ENCODE measurements around the gene C3orf33. TPM values are rescaled to one million over a fixed set of nuclear protein-coding genes. Genes with fewer than 3 reads are reported as not detected.

C3orf33 gene
- total and polyA plus RNA-seq, 2 of the 13 experiments (the other 11 are each of a cell fraction or from before 2014, with no cell fraction given): 9.2 to 12.6 TPM

DNA sequence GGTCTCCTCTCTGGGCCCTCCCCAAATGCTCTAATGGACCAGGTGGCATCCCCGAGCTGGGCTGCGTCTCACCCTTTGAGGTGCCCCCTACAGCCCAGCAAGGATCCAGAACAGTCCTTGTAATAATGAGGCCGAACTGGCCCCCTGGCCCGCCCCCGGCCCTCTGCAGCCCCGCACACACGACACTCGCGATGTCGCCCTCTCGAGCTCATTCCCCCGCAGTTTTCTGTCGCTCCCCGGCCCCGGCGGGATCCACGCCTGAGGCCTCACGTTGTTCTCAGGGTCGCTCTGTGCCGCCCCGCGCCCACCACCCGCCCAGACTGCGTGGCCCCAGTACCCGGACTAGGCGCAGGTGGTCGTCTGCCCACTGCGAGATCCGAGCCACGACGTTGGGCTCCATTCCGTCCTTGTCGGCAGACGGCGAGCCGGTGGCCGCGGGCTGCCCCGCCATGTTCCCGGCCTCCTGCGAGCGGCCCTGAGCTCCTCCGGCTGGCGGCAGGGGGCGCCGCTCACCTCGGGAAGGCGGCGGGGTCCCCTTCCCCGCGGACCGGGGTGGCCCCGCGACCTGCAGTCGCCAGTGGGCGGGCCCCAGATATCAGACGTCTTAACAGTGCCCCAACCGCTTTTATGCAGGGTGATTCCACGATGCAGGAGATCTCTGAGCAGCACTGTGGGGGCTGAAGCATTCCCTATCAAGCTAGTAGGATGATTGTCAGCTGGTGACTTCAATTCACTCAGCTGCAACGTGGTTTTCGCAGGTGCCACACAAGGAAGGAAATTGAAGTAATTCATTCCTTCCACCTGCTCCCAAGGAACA lies at the start of gene C3orf33 (continued):
- TF ChIP-seq SRSF1 (optimal IDR thresholded peaks at IDR 0.05; ENCODE audit: low read depth, low read length): peak; percentile 59
- TF ChIP-seq ZC3H13 (CRISPR knock-in tag; IDR thresholded peaks at IDR 0.05): no peak
- no peak for TF ChIP-seq CSRNP2 (CRISPR knock-in tag; conservative IDR thresholded peaks at IDR 0.05; ENCODE audit: low read depth)
- peak; percentile 63; the same call in 1 of the 2 replicates for TF ChIP-seq TOPORS (CRISPR knock-in tag; IDR thresholded peaks at IDR 0.05)
- TF ChIP-seq ZNF292 (CRISPR knock-in tag; IDR thresholded peaks at IDR 0.05; ENCODE audit: borderline replicate concordance, low read depth): peak; percentile 54
- peak; percentile 94; the same call in 1 of the 2 replicates for TF ChIP-seq HES4 (CRISPR knock-in tag; IDR thresholded peaks at IDR 0.05; ENCODE audit: borderline replicate concordance)
- TF ChIP-seq ATF6 (CRISPR knock-in tag; conservative IDR thresholded peaks at IDR 0.05): no peak
- no peak for TF ChIP-seq TBL1XR1 (IDR thresholded peaks at IDR 0.05; ENCODE audit: borderline replicate concordance, low read length, partially characterized antibody)
- peak; percentile 72; the same call in 1 of the 2 replicates for TF ChIP-seq SAP130 (CRISPR knock-in tag; IDR thresholded peaks at IDR 0.05; ENCODE audit: low read depth)
- TF ChIP-seq SP2 (CRISPR knock-in tag; IDR thresholded peaks at IDR 0.05): no peak
- TF ChIP-seq, protein P1, sequence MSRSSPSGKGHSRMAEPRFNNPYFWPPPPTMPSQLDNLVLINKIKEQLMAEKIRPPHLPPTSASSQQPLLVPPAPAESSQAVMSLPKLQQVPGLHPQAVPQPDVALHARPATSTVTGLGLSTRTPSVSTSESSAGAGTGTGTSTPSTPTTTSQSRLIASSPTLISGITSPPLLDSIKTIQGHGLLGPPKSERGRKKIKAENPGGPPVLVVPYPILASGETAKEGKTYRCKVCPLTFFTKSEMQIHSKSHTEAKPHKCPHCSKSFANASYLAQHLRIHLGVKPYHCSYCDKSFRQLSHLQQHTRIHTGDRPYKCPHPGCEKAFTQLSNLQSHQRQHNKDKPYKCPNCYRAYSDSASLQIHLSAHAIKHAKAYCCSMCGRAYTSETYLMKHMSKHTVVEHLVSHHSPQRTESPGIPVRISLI (CRISPR knock-in tag; IDR thresholded peaks at IDR 0.05; ENCODE audit: borderline replicate concordance): peak; percentile 43; the same call in 1 of the 2 replicates
- no peak for TF ChIP-seq ELK4 (CRISPR knock-in tag; IDR thresholded peaks at IDR 0.05; ENCODE audit: borderline replicate concordance)
- peak; percentile 73 for TF ChIP-seq ZNF138 (CRISPR knock-in tag; IDR thresholded peaks at IDR 0.05; ENCODE audit: low read depth)
- TF ChIP-seq CCAR2 (optimal IDR thresholded peaks at IDR 0.05; ENCODE audit: low read depth, low read length): no peak
- peak; percentile 63 for TF ChIP-seq ZNF503 (CRISPR knock-in tag; IDR thresholded peaks at IDR 0.05)
- TF ChIP-seq ISX (CRISPR knock-in tag; conservative IDR thresholded peaks at IDR 0.05): peak; percentile 92
- TF ChIP-seq MXI1 (IDR thresholded peaks at IDR 0.05; ENCODE audit: borderline replicate concordance, low read depth, low read length): peak; percentile 8; the same call in 1 of the 3 replicates
- TF ChIP-seq ATF1 (CRISPR knock-in tag; IDR thresholded peaks at IDR 0.05): no peak
- TF ChIP-seq ZNF33B (CRISPR knock-in tag; IDR thresholded peaks at IDR 0.05): 0 out of 2 replicates have a peak, but pooled peaks have one; percentile 28
- TF ChIP-seq ZNF841 (CRISPR knock-in tag; IDR thresholded peaks at IDR 0.05; ENCODE audit: borderline replicate concordance): no peak
- no peak for TF ChIP-seq RARG (CRISPR knock-in tag; IDR thresholded peaks at IDR 0.05; ENCODE audit: low read depth)

Measured in HepG2 (cell line).